Left renal cortex interstitium (tissue), 4 donors: ENCODE results near the gene DHX16. TPM values are rescaled to one million over a fixed set of nuclear protein-coding genes. Genes with fewer than 3 reads are reported as not detected.

Experiments used
- DNase-seq, 4 donors: peaks; one replicate each; pipeline ENCODE4 v3.0.0-alpha.2; 2013; ENCODE audit warnings: low read depth in 4 of 4, low spot score in 2 of 4, missing footprints in 1 of 4
- polyA plus RNA-seq, 4 donors: library from polyadenylated mRNA; unstranded; fragments of 120-200 nt; gene quantifications; one replicate each; pipeline ENCODE4 v1.2.1, GENCODE V29; 2013; ENCODE audit not compliant: insufficient read length in 4 of 4

Gene DHX16
- polyA plus RNA-seq, 4 donors: 38.7 to 54.4 (median 44.6) TPM

DNA sequence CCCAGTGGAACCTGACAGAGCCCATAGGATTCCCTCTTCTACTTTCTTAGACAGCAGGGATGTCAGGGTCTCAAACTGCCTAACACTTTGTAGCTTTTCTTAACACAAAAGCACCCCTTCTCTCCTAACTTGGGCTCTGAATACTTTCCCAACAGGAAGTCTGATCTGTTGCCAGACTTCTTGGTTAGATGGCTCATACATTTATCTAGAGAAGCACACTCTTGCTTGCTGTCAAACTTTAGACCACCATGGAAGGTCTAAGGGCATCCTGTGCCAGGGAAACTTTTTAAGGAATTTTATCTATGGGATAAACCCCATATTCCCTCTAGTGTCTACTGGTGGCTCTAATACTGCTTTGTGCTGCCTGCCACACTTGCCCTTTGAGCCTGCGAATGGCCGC is 29.1 kb downstream of the DHX16 start:
- no peak for DNase-seq

DNA sequence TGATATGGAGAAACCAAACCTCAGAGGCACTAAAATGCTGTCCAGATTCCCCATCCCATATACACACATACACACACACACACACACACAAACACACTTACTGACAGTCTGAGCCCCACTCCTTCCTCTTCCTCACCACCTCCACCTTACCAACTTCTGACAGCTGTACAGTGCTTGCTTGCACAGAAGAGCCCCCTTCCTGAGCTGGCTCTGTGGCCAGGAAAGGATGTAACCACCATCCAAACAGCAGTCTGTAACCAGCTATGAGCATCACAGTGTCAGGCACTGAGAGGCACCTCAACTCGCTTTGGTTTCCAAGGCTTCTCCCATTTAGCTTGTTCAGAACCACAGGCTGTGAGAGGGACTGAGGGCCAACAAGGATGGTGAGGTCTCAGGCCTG is 31.8 kb downstream of the DHX16 start:
- DNase-seq: no peak

DNA sequence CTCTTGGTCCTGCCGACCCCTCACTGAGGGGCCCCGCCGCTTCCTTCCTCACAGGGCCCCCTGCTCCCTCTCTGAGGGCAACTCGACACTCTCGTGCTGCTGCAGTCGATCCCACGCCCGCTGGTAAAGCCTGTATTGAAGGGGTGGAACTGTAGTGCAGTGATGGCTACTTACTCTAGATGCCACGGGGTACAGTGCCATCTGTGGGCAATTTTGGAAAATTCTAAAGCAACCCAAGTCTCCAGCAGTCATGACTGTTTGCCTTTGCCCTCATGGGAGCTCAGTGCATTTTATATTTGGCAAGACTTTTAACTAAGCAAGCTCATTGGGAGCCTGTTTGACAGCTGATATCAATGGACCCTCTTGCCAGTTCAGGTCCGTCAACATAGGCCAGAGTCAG is 32.3 kb downstream of the DHX16 start:
- no peak for DNase-seq

DNA sequence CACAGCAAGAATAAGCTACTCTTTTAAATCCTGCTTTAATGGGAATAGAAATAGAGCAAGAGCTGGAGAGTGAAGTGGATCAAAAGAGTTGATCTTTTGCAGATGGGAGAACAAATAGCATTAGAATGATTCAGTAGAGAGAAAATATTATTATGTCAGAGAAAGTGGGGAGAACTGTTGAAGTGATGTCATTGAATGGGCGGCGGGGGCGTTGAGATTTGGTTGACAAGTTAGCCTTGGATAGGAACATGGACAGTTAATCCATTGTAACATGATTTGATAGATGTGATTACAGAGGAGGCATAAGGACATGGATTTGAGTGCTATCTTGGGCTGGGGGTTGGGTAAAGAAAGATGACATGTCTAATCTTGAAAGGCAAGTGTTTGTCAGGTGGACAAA is 37.0 kb downstream of the DHX16 start:
- no peak for DNase-seq

DNA sequence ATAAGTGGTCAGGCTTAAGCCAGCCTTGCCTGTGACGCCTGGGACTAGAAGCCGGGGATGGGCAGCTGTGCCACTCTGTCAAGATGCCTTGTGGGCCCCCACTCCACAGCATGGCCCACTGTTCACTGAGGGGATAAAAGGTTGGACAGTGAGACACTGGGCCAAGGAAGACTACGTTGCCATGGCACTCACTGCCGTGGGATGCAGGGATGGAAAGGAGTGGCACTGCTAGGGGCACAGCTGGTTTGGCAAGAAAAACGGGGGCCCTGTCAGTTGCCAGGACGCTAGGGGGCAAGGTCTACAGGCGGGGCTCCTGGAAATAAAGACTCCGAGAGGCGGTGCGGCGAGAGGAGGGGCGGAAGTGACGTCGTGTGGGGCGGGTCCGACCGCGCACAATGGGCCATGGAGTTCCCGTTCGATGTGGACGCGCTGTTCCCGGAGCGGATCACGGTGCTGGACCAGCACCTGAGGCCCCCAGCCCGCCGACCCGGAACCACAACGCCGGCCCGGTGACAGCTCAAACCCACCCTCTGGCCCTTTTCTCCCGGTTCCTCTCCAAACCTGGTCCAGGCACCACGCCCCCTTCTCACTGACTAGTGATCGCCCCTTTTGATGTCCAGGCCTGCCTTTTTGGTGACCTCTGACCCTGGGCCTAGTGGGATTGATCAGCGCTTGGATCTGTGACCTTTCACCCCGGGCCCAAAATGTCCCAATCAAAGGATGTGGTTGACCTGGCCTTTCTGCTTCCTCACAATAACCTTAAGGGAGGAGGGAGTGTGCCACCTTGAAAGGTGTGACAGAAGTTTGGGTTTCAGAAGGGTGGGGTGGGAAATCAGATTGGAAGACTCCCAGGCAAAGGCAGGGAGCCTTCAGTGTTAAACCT is 46.1 kb downstream of the DHX16 start, which contains the start of gene ATAT1:
Gene ATAT1, plus strand, starts transcription at position 391 of the 883 bp plus-strand sequence.
- peak in 2 of 4 donors; percentile 74 to 79 for DNase-seq

DNA sequence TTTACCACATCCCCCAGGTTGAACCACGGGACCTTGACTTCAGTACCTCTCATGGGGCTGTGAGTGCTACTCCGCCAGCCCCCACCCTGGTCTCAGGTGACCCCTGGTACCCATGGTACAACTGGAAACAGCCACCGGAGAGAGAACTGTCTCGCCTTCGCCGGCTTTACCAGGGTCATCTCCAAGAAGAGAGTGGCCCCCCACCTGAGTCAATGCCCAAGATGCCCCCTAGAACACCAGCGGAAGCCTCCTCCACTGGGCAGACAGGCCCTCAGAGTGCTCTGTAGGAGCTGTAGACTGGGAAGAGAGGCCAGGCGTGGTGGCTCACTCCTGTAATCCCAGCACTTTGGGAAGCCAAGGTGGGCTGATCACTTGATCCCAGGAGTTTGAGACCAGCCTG is 47.3 kb downstream of the DHX16 start:
- DNase-seq: no peak

DNA sequence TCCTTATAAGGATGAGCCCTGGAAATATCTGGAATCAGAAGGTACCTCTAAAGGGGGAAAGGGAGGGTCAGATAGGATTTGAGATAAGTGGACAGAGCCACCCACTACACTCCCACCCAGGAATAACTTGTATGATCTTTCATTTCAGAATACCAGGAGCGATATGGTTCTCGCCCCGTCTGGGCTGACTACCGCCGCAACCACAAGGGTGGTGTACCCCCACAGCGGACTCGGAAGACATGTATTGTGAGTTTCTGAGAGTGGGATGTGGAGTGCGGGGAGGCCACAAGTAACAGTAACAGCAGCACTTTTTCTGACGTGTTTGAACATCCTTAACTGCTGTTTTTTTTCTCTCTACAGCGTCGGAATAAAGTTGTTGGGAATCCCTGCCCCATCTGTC is 53.2 kb downstream of the DHX16 start:
- no peak for DNase-seq

DNA sequence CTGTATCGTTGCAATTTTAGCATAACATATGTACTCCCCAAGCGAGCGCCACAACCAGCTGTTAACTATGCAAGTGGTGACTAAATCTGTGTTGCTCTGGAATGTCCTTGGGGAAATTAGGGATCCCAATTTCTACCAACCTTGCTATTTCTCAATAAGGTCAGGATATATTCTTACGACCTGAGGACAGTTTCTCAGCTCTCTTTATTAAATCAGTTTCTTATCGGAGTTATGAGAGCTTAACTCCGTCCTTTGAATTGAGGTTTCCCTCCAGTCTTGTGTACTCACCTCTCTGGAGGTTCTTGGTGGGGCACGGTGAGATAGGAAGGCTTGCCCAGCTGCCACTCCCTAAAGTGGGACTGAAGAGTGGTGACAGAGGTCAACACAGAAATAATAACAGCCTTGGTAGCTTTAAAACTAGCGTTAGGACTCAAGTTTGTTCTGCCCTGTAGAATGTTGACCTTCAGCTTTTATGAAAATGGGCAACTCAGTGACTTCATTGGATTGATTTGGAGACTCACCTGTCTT is 54.5 kb downstream of the DHX16 start:
- DNase-seq: no peak

- DNase-seq: peak in 3 of 4 donors; percentile 98 to 100 (median 99)
These were observed 55.1 kb downstream of the DHX16 start, which contains the start of gene MRPS18B for GRCh38 chr6:30617565-30618269. TSS of gene MRPS18B (plus strand) at chr6:30617840. CDS start at chr6:30617866, 26 bp downstream.

DNA sequence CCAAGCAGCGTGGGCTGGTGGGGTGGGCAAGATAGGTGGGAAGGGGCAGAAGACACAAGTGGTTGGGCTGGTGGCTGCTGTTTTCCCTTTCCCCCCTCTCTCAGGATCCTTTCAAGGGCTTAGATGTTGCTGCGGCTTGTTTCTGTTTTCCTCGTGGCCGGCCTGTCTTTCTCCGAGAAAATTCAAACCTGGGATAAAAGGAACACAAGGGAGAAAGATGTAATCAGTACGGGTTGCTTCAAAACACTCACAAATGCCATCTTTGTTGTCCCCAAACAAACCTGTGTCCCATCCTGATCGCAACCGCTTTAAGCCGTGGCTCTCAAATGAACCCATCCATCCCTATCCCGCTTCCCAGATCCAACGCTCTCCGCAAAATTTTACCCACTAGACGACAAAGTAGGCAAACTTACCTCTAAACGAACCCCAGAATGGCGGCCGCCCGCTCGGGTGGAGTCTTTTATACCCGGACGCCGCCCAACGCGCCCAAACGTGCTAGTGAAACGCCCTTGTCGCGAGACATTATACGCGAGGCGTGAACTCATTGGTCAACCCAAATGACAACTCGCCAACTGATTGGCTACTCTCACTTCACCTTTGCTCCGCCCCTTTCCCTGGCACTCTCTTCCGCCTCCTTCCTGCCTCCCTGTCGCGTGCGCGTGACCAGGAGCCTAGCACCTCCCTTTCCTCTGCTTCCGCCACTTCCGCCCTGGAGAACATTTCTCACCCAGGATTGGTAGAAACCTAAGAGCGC is 55.8 kb downstream of the DHX16 start, which contains the start of gene PPP1R10:
Gene PPP1R10, minus strand, starts transcription at position 433 of the 754 bp plus-strand sequence. CDS start 7,299 bp downstream, outside the sequence.
- DNase-seq: peak; percentile 100

- DNase-seq: no peak
These were observed 56.6 kb downstream of the DHX16 start for GRCh38 chr6:30615958-30616810.

- DNase-seq: no peak
These were observed 57.4 kb downstream of the DHX16 start for GRCh38 chr6:30615219-30615957.

DNA sequence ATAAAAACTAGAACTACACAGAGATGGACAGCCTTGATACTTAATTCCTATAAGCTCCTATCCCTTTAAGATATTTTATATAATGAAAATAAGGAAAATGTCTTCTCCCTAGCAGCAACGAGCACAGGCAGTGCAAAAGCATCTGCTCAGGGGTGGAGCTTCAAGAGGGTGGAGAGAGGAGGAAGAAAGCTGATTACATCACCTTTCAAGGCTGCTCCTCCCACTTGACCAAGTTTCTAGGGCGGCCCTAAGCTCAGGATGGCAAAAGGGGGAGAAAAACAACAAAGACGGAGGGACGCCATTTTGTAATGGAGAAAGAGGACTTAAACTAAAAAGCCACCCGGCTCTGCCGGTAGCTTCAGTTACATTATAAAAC is 58.0 kb downstream of the DHX16 start:
- DNase-seq: peak; percentile 90 to 98 (median 95)

DNA sequence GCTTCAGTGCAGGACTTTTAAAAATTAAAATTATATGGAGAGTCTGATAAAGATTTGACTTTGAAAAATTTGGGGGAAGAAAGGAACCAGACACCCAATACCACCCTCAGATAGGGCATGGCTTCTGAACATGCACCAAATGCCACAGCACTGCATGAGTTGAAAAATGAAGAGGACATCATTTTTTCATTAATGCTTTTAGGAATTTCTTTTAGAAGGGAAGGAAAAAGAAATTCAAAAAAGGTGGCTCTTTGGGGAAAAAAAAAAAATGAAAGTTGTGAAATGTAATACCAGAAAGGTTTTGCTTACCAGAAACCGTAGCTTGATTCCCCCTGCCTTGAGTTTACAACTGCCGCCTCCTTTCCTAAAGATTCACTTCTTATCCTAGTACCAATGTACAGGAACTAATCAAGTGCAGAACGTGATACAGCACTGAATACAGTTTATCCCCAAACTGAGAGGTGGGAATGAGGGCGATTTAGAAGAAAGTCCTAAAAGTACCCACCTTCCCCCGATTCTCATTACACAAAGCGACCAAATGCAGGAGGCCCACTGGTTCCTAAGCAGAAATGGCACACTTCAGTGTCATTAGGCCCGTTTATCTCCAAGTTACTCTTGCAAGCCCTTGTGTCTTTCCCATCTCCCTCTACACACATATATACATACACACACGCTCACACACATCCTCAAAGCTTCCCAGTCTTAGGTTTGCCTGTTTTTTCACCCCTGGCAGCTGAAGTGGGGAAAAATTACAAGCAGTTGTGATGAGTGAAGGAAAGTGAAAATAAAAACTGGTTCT is 58.6 kb downstream of the DHX16 start:
- DNase-seq: no peak

DNA sequence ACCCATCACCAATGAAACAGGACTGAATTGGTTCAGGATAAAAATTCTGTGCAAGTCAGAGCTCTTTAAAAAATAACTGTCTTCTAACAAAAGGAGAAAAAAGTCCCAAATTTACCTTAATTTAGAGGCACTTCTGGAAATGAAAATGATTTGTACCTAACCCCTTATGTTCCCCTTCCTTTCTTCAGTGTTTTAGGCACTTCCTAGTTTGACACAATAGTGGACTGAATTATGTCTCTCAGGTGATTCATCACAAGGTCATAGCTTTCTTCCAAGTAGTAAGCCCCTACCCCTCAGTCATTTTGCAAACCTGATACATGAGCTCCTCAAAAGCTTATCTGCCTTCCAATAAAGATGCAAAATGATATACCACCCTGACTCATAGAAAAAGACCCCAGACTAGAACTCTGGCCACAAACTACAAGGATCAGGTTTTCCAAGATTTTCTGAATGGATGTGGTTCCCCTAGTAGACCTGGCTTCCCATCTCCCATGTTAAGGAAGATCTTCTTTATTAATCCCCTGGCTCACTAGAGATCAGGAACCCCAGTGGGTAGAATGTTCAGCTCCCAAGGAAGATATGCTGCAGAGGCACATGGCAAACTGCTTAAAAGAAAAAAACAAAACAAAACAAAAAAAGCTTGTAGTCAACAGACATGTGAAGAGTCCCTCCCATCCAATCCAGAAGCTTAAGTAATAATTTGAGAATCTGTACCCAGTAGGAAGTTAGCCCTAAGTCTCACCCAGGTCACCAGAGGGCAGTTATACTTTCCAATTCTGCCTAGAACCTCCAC is 59.4 kb downstream of the DHX16 start:
- no peak for DNase-seq

- no peak for DNase-seq
These were observed 60.0 kb downstream of the DHX16 start for GRCh38 chr6:30612687-30613248.

DNA sequence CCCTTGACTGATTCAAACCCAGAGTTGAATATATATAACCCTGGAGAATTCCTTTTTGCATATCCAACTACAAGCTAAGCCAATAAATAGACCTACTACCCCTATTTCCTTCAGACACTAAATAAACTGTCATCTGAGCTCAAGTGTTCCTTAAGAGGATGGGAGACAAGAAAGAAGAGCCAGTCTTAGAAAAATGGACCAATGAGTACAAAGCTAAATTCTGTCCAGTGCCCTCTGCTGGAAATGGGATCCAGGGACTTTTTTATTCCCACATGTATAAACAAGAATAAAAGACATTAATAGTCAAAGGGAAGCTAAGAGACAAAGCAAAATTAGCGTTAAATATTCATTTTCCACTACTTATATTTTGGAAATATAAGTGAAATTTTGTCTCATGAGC is 60.6 kb downstream of the DHX16 start:
- DNase-seq: no peak
